Neural progenitor cell (in vitro differentiated cells): ENCODE data around the gene NPVF. TPM values are rescaled to one million over a fixed set of nuclear protein-coding genes. Genes with fewer than 3 reads are reported as not detected.

Experiments used
- DNase-seq: peaks from one replicate; pipeline ENCODE4 v3.0.0-alpha.2; 2016; ENCODE audit warnings: low spot score
- H2AFZ ChIP-seq: fragments of 200-600 bp; sonication (generic); replicated peaks from 2 replicates; pipeline ENCODE4 v1.6.1; 2016; ENCODE audit warnings: antibody characterized with exemption
- H3F3A ChIP-seq: fragments of 200-600 bp; sonication (generic); 2 replicates; pipeline ENCODE4 v1.6.1; 2016; ENCODE audit warnings: antibody characterized with exemption, low read depth
- H3K27ac ChIP-seq: fragments of 200-600 bp; sonication (generic); 2 replicates; pipeline ENCODE4 v1.5.1; 2016; ENCODE audit warnings: mild to moderate bottlenecking
- H3K27me3 ChIP-seq: fragments of 200-600 bp; sonication (generic); 2 replicates; pipeline ENCODE4 v1.6.1; 2016; ENCODE audit warnings: mild to moderate bottlenecking, moderate library complexity
- H3K36me3 ChIP-seq: fragments of 200-600 bp; sonication (generic); 2 replicates; pipeline ENCODE4 v1.5.1; 2016
- H3K4me1 ChIP-seq: fragments of 200-600 bp; sonication (generic); 2 replicates; pipeline ENCODE4 v1.6.1; 2016; ENCODE audit warnings: mixed run types
- H3K4me2 ChIP-seq: fragments of 200-600 bp; sonication (generic); 2 replicates; pipeline ENCODE4 v1.6.1; 2016
- H3K4me3 ChIP-seq: fragments of 200-600 bp; sonication (generic); 2 replicates; pipeline ENCODE4 v1.5.1; 2016
- H3K79me2 ChIP-seq: fragments of 200-600 bp; sonication (generic); 2 replicates; pipeline ENCODE4 v1.6.1; 2016; ENCODE audit warnings: low read depth
- H3K9ac ChIP-seq: fragments of 200-600 bp; sonication (generic); 2 replicates; pipeline ENCODE4 v1.6.1; 2016
- H3K9me3 ChIP-seq: fragments of 200-600 bp; sonication (generic); 2 replicates; pipeline ENCODE4 v1.5.1; 2016; ENCODE audit warnings: low read depth
- H4K20me1 ChIP-seq: fragments of 200-600 bp; sonication (generic); 2 replicates; pipeline ENCODE4 v1.6.1; 2016; ENCODE audit warnings: low read depth
- H3K27ac Mint-ChIP-seq: 3 replicates; pipeline ENCODE4 v1.8.0; 2021; ENCODE audit warnings: mixed read lengths
- H3K27me3 Mint-ChIP-seq: 2 replicates; pipeline ENCODE4 v1.8.0; 2022; ENCODE audit warnings: low read depth, mild to moderate bottlenecking, inconsistent platforms, moderate library complexity, mixed read lengths; ENCODE audit not compliant: insufficient read depth
- H3K36me3 Mint-ChIP-seq: 3 replicates; pipeline ENCODE4 v1.8.0; 2021; ENCODE audit warnings: mixed read lengths
- H3K4me1 Mint-ChIP-seq: 3 replicates; pipeline ENCODE4 v1.8.0; 2021; ENCODE audit warnings: mixed read lengths
- H3K4me3 Mint-ChIP-seq: 3 replicates; pipeline ENCODE4 v1.8.0; 2021; ENCODE audit warnings: mild to moderate bottlenecking, moderate library complexity, mixed read lengths
- H3K9me3 Mint-ChIP-seq: 3 replicates; pipeline ENCODE4 v1.8.0; 2020; ENCODE audit warnings: mixed read lengths
- EZH2 ChIP-seq: fragments of 200-600 bp; sonication (generic); IDR thresholded peaks from 2 replicates; pipeline ENCODE4 v1.6.1; 2017; ENCODE audit warnings: antibody characterized with exemption, mild to moderate bottlenecking, moderate library complexity
- EZH2phosphoT487 ChIP-seq: fragments of 200-600 bp; sonication (generic); IDR thresholded peaks from 2 replicates; pipeline ENCODE4 v1.6.1; 2017; ENCODE audit warnings: antibody characterized with exemption
- total RNA-seq: library from RNA; depleted of rRNA; stranded (reverse); fragments of >200 nt; gene quantifications from 2 replicates; pipeline ENCODE4 v1.2.3, GENCODE V29; 2015; ENCODE audit warnings: low replicate concordance
- TF ChIP-seq, protein P1 (sequence below): fragments of 200-600 bp; sonication (generic); IDR thresholded peaks from 2 replicates; pipeline ENCODE4 v1.5.1; 2017; ENCODE audit warnings: antibody characterized with exemption, mild to moderate bottlenecking

NPVF gene
- total RNA-seq, 1 donor from 2014 or later: not detected

DNA sequence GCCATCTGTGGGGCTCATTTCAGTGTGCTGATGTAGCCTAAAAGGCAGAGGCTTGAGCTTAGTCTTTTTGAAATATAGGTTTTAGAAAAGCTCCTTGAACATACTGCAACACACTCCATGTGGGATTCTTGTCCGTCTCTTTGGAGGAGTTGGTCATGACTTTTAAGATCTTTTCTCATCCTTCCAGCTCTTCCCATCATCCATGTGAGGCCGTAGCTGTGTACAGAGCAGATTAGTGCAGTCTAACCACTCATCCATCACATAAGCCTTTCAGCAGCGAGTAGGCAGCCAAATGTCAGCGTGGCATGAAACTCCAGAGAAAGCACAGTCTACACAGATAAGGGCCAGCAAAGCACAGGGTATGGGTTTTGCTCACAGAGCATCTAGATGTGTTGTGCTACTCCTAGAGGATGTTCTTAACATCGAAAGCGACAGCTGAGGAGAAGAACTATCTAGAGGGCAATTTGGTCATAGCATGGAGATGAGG lies 28.1 kb upstream of the NPVF start:
- TF ChIP-seq, protein P1, sequence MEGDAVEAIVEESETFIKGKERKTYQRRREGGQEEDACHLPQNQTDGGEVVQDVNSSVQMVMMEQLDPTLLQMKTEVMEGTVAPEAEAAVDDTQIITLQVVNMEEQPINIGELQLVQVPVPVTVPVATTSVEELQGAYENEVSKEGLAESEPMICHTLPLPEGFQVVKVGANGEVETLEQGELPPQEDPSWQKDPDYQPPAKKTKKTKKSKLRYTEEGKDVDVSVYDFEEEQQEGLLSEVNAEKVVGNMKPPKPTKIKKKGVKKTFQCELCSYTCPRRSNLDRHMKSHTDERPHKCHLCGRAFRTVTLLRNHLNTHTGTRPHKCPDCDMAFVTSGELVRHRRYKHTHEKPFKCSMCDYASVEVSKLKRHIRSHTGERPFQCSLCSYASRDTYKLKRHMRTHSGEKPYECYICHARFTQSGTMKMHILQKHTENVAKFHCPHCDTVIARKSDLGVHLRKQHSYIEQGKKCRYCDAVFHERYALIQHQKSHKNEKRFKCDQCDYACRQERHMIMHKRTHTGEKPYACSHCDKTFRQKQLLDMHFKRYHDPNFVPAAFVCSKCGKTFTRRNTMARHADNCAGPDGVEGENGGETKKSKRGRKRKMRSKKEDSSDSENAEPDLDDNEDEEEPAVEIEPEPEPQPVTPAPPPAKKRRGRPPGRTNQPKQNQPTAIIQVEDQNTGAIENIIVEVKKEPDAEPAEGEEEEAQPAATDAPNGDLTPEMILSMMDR: no peak
- TF ChIP-seq EZH2 (no peak), EZH2phosphoT487 (no peak)
- no peaks in the 10 kb centered on the region for H3K36me3 Mint-ChIP-seq
- no peak overlapping the region for H3K4me3 Mint-ChIP-seq
- H3K4me3 ChIP-seq: no peak overlapping the region
- peaks cover 30% of the 10 kb centered on the region for H3K4me1 Mint-ChIP-seq
- H3K9me3 ChIP-seq: no peaks in the 10 kb centered on the region
- no peaks in the 10 kb centered on the region for H3K9me3 Mint-ChIP-seq
- no peak overlapping the region for H3K9ac ChIP-seq
- peaks cover 28% of the 10 kb centered on the region for H3K4me1 ChIP-seq
- no peak overlapping the region for H3K27ac Mint-ChIP-seq
- DNase-seq: no peak
- H3K79me2 ChIP-seq: no peaks in the 10 kb centered on the region
- no peak overlapping the region for H2AFZ ChIP-seq
- H3F3A ChIP-seq: peaks cover 6% of the 10 kb centered on the region
- no peak overlapping the region for H3K27ac ChIP-seq
- H3K27me3 Mint-ChIP-seq: peaks cover 2% of the 10 kb centered on the region
- peaks cover 4% of the 10 kb centered on the region for H3K27me3 ChIP-seq
- H4K20me1 ChIP-seq: no peaks in the 10 kb centered on the region
- H3K36me3 ChIP-seq: no peaks in the 10 kb centered on the region
- H3K4me2 ChIP-seq: peak overlapping the region; percentile 53

DNA sequence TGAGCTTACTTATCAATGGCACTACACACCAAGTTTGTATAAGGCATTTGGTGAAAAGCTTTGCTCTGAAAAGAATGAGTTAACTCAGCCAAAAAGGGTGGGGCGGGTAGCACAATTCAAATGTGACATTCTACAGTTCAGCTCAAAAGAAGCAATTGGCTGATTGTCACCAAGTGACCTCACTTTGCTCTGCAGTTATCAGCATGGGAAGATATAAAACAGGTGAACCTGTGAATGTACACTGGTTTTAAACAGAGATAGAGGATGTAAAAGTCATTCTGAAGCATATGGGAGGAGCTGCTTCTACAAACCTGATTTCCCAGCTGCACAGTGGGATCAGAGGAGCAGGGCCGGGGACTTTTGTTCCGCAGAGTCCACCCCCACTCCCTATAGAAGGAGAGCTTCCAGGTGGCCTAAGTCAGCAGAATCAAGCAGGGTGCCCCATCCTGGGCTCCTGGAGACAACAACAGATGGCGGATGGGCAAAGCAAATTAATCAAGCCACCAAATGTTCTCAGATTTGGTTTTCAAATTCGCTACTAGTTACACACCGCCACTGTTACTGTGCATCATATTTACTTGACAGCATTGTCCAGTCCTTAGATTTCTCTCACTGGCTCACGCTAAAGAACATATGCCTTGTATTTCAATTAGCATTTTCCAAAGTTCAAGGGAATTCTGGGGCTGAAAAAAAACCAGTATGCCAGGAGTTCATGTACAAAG lies 27.5 kb upstream of the NPVF start:
- Histone ChIP-seq H2AFZ (peak overlapping the region; percentile 18), H3K4me1 (peaks cover 22% of the 10 kb centered on the region), H3K27me3 (peaks cover 4% of the 10 kb centered on the region), H3K4me3 (no peak overlapping the region), H3K27ac (no peak overlapping the region), H3K9ac (no peak overlapping the region), H3F3A (peaks cover under 1% of the 10 kb centered on the region), H3K79me2 (no peaks in the 10 kb centered on the region), H3K4me2 (peak overlapping the region; percentile 53), H4K20me1 (no peaks in the 10 kb centered on the region), H3K9me3 (no peaks in the 10 kb centered on the region), H3K36me3 (no peaks in the 10 kb centered on the region)
- peak; percentile 35 for DNase-seq
- Mint-ChIP-seq H3K36me3 (no peaks in the 10 kb centered on the region), H3K4me3 (no peak overlapping the region), H3K4me1 (peaks cover 24% of the 10 kb centered on the region), H3K27me3 (peaks cover 2% of the 10 kb centered on the region), H3K9me3 (no peaks in the 10 kb centered on the region), H3K27ac (no peak overlapping the region)
- TF ChIP-seq EZH2phosphoT487 (no peak), EZH2 (no peak)
- TF ChIP-seq, protein P1: no peak

DNA sequence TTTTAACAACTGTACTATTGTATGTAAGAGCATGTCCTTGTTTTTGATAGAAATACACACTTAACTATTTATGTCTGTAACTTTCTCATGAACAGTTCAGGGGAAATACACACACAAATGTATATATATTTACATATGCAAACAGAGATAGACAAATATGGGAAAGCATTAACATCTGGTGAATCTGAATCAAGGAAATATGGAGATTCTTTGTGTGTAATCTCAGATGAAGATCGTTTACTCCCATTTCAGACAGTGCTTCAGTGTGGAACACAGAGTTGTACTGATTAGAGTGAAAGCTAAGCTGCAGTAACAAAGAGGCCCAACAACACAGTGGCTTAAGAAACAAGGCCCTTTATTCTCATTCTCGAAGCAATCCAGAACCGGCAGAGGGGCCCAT lies 26.3 kb upstream of the NPVF start:
- H3K4me3 ChIP-seq: no peak overlapping the region
- peaks cover 16% of the 10 kb centered on the region for H3K4me1 Mint-ChIP-seq
- no peak for DNase-seq
- no peak for TF ChIP-seq EZH2
- no peak for TF ChIP-seq EZH2phosphoT487
- TF ChIP-seq, protein P1: no peak
- no peaks in the 10 kb centered on the region for H3K9me3 ChIP-seq
- no peaks in the 10 kb centered on the region for H3K36me3 ChIP-seq
- H3K4me1 ChIP-seq: peaks cover 16% of the 10 kb centered on the region
- no peak overlapping the region for H3K27ac Mint-ChIP-seq
- no peak overlapping the region for H2AFZ ChIP-seq
- H3K9me3 Mint-ChIP-seq: peaks cover 4% of the 10 kb centered on the region
- no peaks in the 10 kb centered on the region for H3K36me3 Mint-ChIP-seq
- no peaks in the 10 kb centered on the region for H3F3A ChIP-seq
- no peaks in the 10 kb centered on the region for H3K79me2 ChIP-seq
- H3K27ac ChIP-seq: no peak overlapping the region
- H3K9ac ChIP-seq: no peak overlapping the region
- no peaks in the 10 kb centered on the region for H4K20me1 ChIP-seq
- peaks cover 2% of the 10 kb centered on the region for H3K27me3 Mint-ChIP-seq
- H3K4me2 ChIP-seq: no peak overlapping the region
- no peak overlapping the region for H3K4me3 Mint-ChIP-seq
- H3K27me3 ChIP-seq: peaks cover 4% of the 10 kb centered on the region
